ENCODE measurements around the gene ARHGEF4. TPM values are rescaled to one million over a fixed set of nuclear protein-coding genes. Genes with fewer than 3 reads are reported as not detected.

Gene ARHGEF4
- total RNA-seq, 1 experiment from 2014 or later = 20.0 TPM

GRCh38 chr2:130874512-130874911 is 37.8 kb downstream of the ARHGEF4 start:
- Histone ChIP-seq H3F3A (ENCODE audit: insufficient read depth, low read depth) (no peaks in the 10 kb centered on the region), H3K27ac (no peak overlapping the region), H3K4me3 (no peak overlapping the region), H2AFZ (no peak overlapping the region), H3K36me3 (ENCODE audit: low read depth) (no peaks in the 10 kb centered on the region), H3K9me3 (ENCODE audit: insufficient read depth, low read depth) (no peaks in the 10 kb centered on the region), H3K79me2 (ENCODE audit: low read depth) (no peaks in the 10 kb centered on the region), H3K4me1 (replicated peaks; ENCODE audit: insufficient read depth) (no peaks in the 10 kb centered on the region), H3K9me2 (ENCODE audit: insufficient read depth) (no peaks in the 10 kb centered on the region), H3K27me3 (ENCODE audit: insufficient read depth, low read depth) (no peaks in the 10 kb centered on the region), H3K4me2 (no peak overlapping the region), H4K20me1 (ENCODE audit: insufficient read depth) (no peaks in the 10 kb centered on the region)
- TF ChIP-seq EZH2 (IDR thresholded peaks at IDR 0.05; ENCODE audit: low read depth) = no peak
- no peak for TF ChIP-seq CTCF (conservative IDR thresholded peaks at IDR 0.05)
- no peak for DNase-seq
- ChIA-PET CTCF (no interaction called here), POLR2A (ENCODE audit: unreplicated experiment) (no interaction called here)
- intact Hi-C loops (cut with micrococcal nuclease; ENCODE audit: unreplicated experiment) = no loop called here
- BruUV-seq (replicated peaks) = no TSS peak

GRCh38 chr2:130875935-130876334 is 39.2 kb downstream of the ARHGEF4 start:
- Histone ChIP-seq H3K4me1 (replicated peaks; ENCODE audit: insufficient read depth) (0 out of 2 replicates have a peak, but pooled peaks cover 2% of the 10 kb centered on the region), H3K27me3 (ENCODE audit: insufficient read depth, low read depth) (no peaks in the 10 kb centered on the region), H3K9me2 (ENCODE audit: insufficient read depth) (no peaks in the 10 kb centered on the region), H3K79me2 (ENCODE audit: low read depth) (no peaks in the 10 kb centered on the region), H2AFZ (no peak overlapping the region), H3K27ac (no peak overlapping the region), H3F3A (ENCODE audit: insufficient read depth, low read depth) (no peaks in the 10 kb centered on the region; the same call in 1 of the 2 replicates), H3K36me3 (ENCODE audit: low read depth) (no peaks in the 10 kb centered on the region), H3K4me2 (no peak overlapping the region), H3K9me3 (ENCODE audit: insufficient read depth, low read depth) (no peaks in the 10 kb centered on the region), H4K20me1 (ENCODE audit: insufficient read depth) (no peaks in the 10 kb centered on the region), H3K4me3 (no peak overlapping the region)
- no peak for TF ChIP-seq CTCF (conservative IDR thresholded peaks at IDR 0.05)
- no peak for TF ChIP-seq EZH2 (IDR thresholded peaks at IDR 0.05; ENCODE audit: low read depth)
- intact Hi-C loops (cut with micrococcal nuclease; ENCODE audit: unreplicated experiment) = no loop called here
- no TSS peak for BruUV-seq (replicated peaks)
- POLR2A ChIA-PET (ENCODE audit: unreplicated experiment) = no interaction called here
- no peak for DNase-seq
- CTCF ChIA-PET = no interaction called here

GRCh38 chr2:130877258-130877657 is 40.5 kb downstream of the ARHGEF4 start:
- CTCF ChIA-PET = interaction anchor here (0.6 kb wide), 1 partner anchor 616 kb away, joined by 3 read pairs; no protein-coding TSS in a partner anchor
- peaks cover 15% of the 10 kb centered on the region for H3K4me1 ChIP-seq (replicated peaks; ENCODE audit: insufficient read depth)
- H3K36me3 ChIP-seq (ENCODE audit: low read depth) = no peaks in the 10 kb centered on the region
- H3K79me2 ChIP-seq (ENCODE audit: low read depth) = no peaks in the 10 kb centered on the region
- no peak overlapping the region for H3K27ac ChIP-seq
- H3K27me3 ChIP-seq (ENCODE audit: insufficient read depth, low read depth) = no peaks in the 10 kb centered on the region
- no peaks in the 10 kb centered on the region for H4K20me1 ChIP-seq (ENCODE audit: insufficient read depth)
- H2AFZ ChIP-seq = no peak overlapping the region
- H3F3A ChIP-seq (ENCODE audit: insufficient read depth, low read depth) = peaks cover 5% of the 10 kb centered on the region; the same call in 1 of the 2 replicates
- H3K4me2 ChIP-seq = no peak overlapping the region
- H3K9me2 ChIP-seq (ENCODE audit: insufficient read depth) = no peaks in the 10 kb centered on the region
- TF ChIP-seq EZH2 (IDR thresholded peaks at IDR 0.05; ENCODE audit: low read depth) (no peak), CTCF (conservative IDR thresholded peaks at IDR 0.05) (no peak)
- intact Hi-C loops (cut with micrococcal nuclease; ENCODE audit: unreplicated experiment) = no loop called here
- no TSS peak for BruUV-seq (replicated peaks)
- no peak for DNase-seq
- H3K9me3 ChIP-seq (ENCODE audit: insufficient read depth, low read depth) = no peaks in the 10 kb centered on the region
- POLR2A ChIA-PET (ENCODE audit: unreplicated experiment) = no interaction called here
- no peak overlapping the region for H3K4me3 ChIP-seq
